Naive thymus-derived CD4-positive, alpha-beta T cell (primary cell): Measurements from ENCODE around the gene ICOSLG. TPM values are rescaled to one million over a fixed set of nuclear protein-coding genes. Genes with fewer than 3 reads are reported as not detected.
A peak's percentile ranks its signal among the peaks of the same experiment; 100 is the strongest.
"Not testable (repeated sequence)": the region's sequence is repeated elsewhere in the genome, so short reads cannot be mapped to it uniquely, and the experiment has no call there.

ENCODE experiments used
- ATAC-seq: fragments of 150-1000 bp; cut with Tn5 transposase; 2 replicates; pipeline ENCODE4 v1.10.0; 2021; ENCODE audit warnings: mild to moderate bottlenecking, moderate library complexity
- CTCF ChIA-PET: fragments of 350-600 bp; sonication (Branson Sonifier 250); formaldehyde crosslinking; loops from one replicate; lab custom pipeline; 2021; ENCODE audit warnings: antibody characterized with exemption; lab: Charles Lee
- POLR2A ChIA-PET: fragments of 350-600 bp; sonication (Branson Sonifier 250); formaldehyde crosslinking; loops from one replicate; lab custom pipeline; 2021; ENCODE audit warnings: antibody characterized with exemption, inconsistent platforms; lab: Charles Lee
- DNase-seq, 9 donors: peaks; one replicate each; pipeline versions ENCODE4 v3.0.0 to v3.0.0-alpha.2; 2020 to 2022; ENCODE audit warnings: mixed read lengths in 1 of 9
- H3K27ac ChIP-seq: one replicate; pipeline ENCODE4 v1.7.0; 2013; ENCODE audit warnings: mild to moderate bottlenecking, low read depth, low read length, moderate library complexity
- H3K27me3 ChIP-seq, 2 donors: one replicate each; pipeline ENCODE4 v1.7.0; 2013; ENCODE audit warnings: low read length in 2 of 2, mild to moderate bottlenecking in 2 of 2, moderate library complexity in 2 of 2; ENCODE audit not compliant: control insufficient read depth in 2 of 2, insufficient read depth in 2 of 2
- H3K36me3 ChIP-seq, 3 experiments: 1 replicate in 2 of 3; 2 replicates in 1 of 3; pipeline ENCODE4 v1.7.0; 2013; ENCODE audit warnings: low read length in 3 of 3, mild to moderate bottlenecking in 3 of 3, moderate library complexity in 1 of 3; ENCODE audit not compliant: insufficient read depth in 3 of 3, control insufficient read depth in 2 of 3
- H3K4me1 ChIP-seq, 2 donors: one replicate each; pipeline ENCODE4 v1.7.0; 2013; ENCODE audit warnings: low read length in 2 of 2, mild to moderate bottlenecking in 2 of 2, moderate library complexity in 1 of 2; ENCODE audit not compliant: control insufficient read depth in 2 of 2, insufficient read depth in 2 of 2
- H3K4me3 ChIP-seq: 2 replicates; pipeline ENCODE4 v1.7.0; 2013; ENCODE audit warnings: mild to moderate bottlenecking, low read length
- H3K9me3 ChIP-seq, 3 experiments: 1 replicate in 2 of 3; 2 replicates in 1 of 3; pipeline ENCODE4 v1.7.0; 2013; ENCODE audit warnings: low read length in 3 of 3; ENCODE audit not compliant: control insufficient read depth in 2 of 3
- H3K27ac Mint-ChIP-seq, 9 donors: one replicate each; pipeline ENCODE4 v1.8.0; 2020 to 2022; ENCODE audit warnings: mixed read lengths in 9 of 9, mild to moderate bottlenecking in 8 of 9, moderate library complexity in 5 of 9, inconsistent platforms in 2 of 9
- H3K27me3 Mint-ChIP-seq, 5 donors: one replicate each; pipeline ENCODE4 v1.8.0; 2021 to 2022; ENCODE audit warnings: mixed read lengths in 5 of 5, mild to moderate bottlenecking in 1 of 5
- H3K36me3 Mint-ChIP-seq, 5 donors: one replicate each; pipeline ENCODE4 v1.8.0; 2020 to 2022; ENCODE audit warnings: mixed read lengths in 5 of 5, mild to moderate bottlenecking in 3 of 5, inconsistent platforms in 1 of 5
- H3K4me1 Mint-ChIP-seq, 7 donors: one replicate each; pipeline ENCODE4 v1.8.0; 2020 to 2022; ENCODE audit warnings: mixed read lengths in 7 of 7, mild to moderate bottlenecking in 3 of 7, inconsistent platforms in 1 of 7
- H3K4me3 Mint-ChIP-seq, 10 donors: one replicate each; pipeline ENCODE4 v1.8.0; 2020 to 2022; ENCODE audit warnings: mild to moderate bottlenecking in 10 of 10, mixed read lengths in 10 of 10, moderate library complexity in 6 of 10, inconsistent platforms in 2 of 10
- H3K9me3 Mint-ChIP-seq, 11 donors: one replicate each; pipeline ENCODE4 v1.8.0; 2020 to 2022; ENCODE audit warnings: mixed read lengths in 11 of 11, mild to moderate bottlenecking in 4 of 11, inconsistent platforms in 1 of 11, moderate library complexity in 1 of 11
- intact Hi-C, 2 donors: fragments of 100-400 bp; cut with micrococcal nuclease; formaldehyde crosslinking; loops; one replicate each; pipeline ENCODE4 v1.15.1; 2023
- polyA plus RNA-seq, 2 donors: library from polyadenylated mRNA; unstranded; fragments of 300-500 nt; fragmentation: Illumina TruSeq; gene quantifications; one replicate each; pipeline ENCODE4 v1.2.3, GENCODE V29; 2021
- total RNA-seq, 6 experiments: library from RNA in 5 of 6; stranded (reverse) in 5 of 6; gene quantifications; 1 replicate in 5 of 6; 2 replicates in 1 of 6; pipeline ENCODE4 v1.2.3 and lab custom pipeline; 2021 to 2026

ICOSLG gene
- total and polyA plus RNA-seq, 7 experiments from 2014 or later: 0.45 to 20.4 (median 4.9) TPM

DNA sequence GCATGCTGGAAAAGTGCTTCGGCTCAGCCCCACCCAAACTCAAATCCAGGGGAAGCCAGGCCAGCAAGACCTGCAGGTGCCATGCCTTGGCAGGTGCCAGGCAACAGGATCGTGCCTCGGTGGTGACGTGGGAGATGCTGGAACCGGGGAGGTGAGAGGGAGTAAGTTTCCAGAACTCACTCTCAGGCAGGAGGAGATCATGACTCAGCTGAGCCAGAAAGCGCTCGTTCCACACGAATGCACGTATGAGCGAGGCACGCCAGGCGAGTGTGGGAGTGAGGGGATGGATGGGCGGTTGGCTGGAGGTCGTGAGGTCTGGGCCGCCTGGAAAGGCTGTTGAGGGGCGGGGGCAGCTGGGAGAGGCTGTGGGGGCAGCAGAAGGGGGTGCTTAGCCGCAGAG is 7.2 kb upstream of the ICOSLG start:
- POLR2A ChIA-PET, H3K36me3 Mint-ChIP-seq, H3K27me3 ChIP-seq, H3K27ac ChIP-seq, H3K4me1 ChIP-seq, H3K27ac Mint-ChIP-seq, H3K36me3 ChIP-seq, H3K4me1 Mint-ChIP-seq, H3K27me3 Mint-ChIP-seq, H3K4me3 ChIP-seq, ATAC-seq, H3K9me3 Mint-ChIP-seq, intact Hi-C loops, CTCF ChIA-PET, H3K4me3 Mint-ChIP-seq, H3K9me3 ChIP-seq, DNase-seq: not testable (repeated sequence)

GRCh38 chr21:44243980-44244379 is 3.2 kb upstream of the ICOSLG start:
- H3K4me1 ChIP-seq, H3K36me3 Mint-ChIP-seq, H3K4me3 Mint-ChIP-seq, H3K9me3 Mint-ChIP-seq, H3K27me3 ChIP-seq, H3K27me3 Mint-ChIP-seq, H3K4me3 ChIP-seq, CTCF ChIA-PET, H3K27ac ChIP-seq, H3K9me3 ChIP-seq, POLR2A ChIA-PET, H3K27ac Mint-ChIP-seq, DNase-seq, H3K4me1 Mint-ChIP-seq, H3K36me3 ChIP-seq, intact Hi-C loops: not testable (repeated sequence)
- ATAC-seq: peak; percentile 78

- H3K9me3 Mint-ChIP-seq, intact Hi-C loops, H3K9me3 ChIP-seq, H3K27ac Mint-ChIP-seq, DNase-seq, H3K27me3 ChIP-seq, H3K4me1 ChIP-seq, H3K4me3 Mint-ChIP-seq, H3K27me3 Mint-ChIP-seq, H3K27ac ChIP-seq, CTCF ChIA-PET, H3K4me3 ChIP-seq, POLR2A ChIA-PET, H3K36me3 Mint-ChIP-seq, H3K4me1 Mint-ChIP-seq, H3K36me3 ChIP-seq: not testable (repeated sequence)
- peak; percentile 49 for ATAC-seq
Observed at GRCh38 chr21:44241281-44241680, 538 bp upstream of the ICOSLG start.

DNA sequence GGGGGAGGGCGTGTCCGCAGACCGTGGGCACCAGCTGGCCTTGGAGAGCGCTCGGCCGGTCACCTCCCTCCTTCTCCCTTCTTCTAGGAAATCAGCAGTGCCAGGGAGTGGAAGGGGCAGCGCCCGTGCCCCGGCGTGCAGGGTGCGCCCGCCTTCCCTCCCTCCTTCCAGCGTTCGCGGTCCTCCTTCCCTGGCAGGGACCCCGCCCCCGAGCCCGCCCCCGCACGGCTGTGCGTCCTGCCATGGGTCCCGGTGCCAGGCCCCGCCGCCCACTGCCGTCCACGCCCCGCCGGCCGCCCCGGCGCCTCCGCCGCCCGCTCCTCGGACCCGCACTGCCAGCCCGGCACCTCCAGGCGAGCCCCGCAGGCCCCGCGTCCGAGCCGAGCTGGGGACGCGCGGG is 390 bp downstream of the ICOSLG start:
- H3K27ac ChIP-seq, H3K36me3 ChIP-seq, H3K9me3 Mint-ChIP-seq, H3K36me3 Mint-ChIP-seq, POLR2A ChIA-PET, H3K27ac Mint-ChIP-seq, H3K4me3 ChIP-seq, H3K4me1 Mint-ChIP-seq, H3K27me3 Mint-ChIP-seq, H3K4me1 ChIP-seq, H3K27me3 ChIP-seq, intact Hi-C loops, DNase-seq, H3K4me3 Mint-ChIP-seq, H3K9me3 ChIP-seq, CTCF ChIA-PET: not testable (repeated sequence)
- ATAC-seq: peak; percentile 29

- H3K4me3 ChIP-seq, H3K27ac ChIP-seq, H3K9me3 Mint-ChIP-seq, DNase-seq, H3K27ac Mint-ChIP-seq, intact Hi-C loops, H3K4me1 Mint-ChIP-seq, H3K36me3 ChIP-seq, H3K36me3 Mint-ChIP-seq, H3K27me3 ChIP-seq, H3K4me3 Mint-ChIP-seq, POLR2A ChIA-PET, H3K9me3 ChIP-seq, H3K27me3 Mint-ChIP-seq, H3K4me1 ChIP-seq, CTCF ChIA-PET, ATAC-seq: not testable (repeated sequence)
Observed at GRCh38 chr21:44229561-44229960, 11.2 kb downstream of the ICOSLG start.

DNA sequence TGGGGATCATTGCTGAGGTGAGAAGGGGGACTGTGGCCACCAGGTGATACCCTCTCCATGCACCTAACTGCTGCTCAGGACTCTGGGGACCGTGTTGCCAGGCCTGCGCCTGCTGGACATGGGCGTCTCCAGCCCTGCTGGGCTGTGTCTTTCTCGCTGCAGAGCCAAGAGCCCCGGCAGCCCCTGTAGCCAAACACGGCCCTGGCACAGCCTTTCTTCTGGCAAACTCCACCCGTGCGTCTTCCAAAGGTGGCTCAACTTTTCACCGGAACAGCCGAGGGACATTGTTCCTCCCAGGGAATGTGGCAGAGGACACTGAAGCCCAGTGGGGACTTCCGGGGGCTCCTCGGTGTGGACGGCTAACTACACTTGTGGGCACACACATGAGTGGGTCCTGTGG is 12.6 kb downstream of the ICOSLG start:
- H3K27ac Mint-ChIP-seq, H3K27me3 ChIP-seq, H3K27me3 Mint-ChIP-seq, H3K27ac ChIP-seq, H3K36me3 ChIP-seq, H3K4me1 Mint-ChIP-seq, DNase-seq, H3K4me3 Mint-ChIP-seq, POLR2A ChIA-PET, H3K9me3 Mint-ChIP-seq, ATAC-seq, CTCF ChIA-PET, H3K36me3 Mint-ChIP-seq, H3K9me3 ChIP-seq, intact Hi-C loops, H3K4me3 ChIP-seq, H3K4me1 ChIP-seq: not testable (repeated sequence)

DNA sequence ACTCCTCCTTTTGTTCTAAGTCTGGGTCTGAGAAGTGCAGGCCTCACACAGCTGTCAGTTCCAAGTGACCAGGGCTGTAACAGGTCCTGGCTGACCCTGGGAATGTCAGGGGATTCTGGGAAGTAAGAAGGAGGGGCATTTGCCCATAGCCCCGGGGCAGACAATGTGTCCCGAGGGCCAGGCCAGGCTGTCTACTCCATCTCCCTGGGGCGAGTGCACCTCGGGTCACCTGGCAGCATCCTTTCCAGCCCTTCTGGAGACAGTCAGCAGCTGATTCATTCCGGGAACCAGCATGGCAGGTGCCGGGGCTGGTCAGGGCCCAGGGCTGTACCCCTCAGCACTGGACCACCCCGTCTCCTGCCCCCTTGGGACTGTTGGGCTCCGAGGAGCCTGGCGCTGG is 13.1 kb downstream of the ICOSLG start:
- not testable (repeated sequence) for H3K9me3 Mint-ChIP-seq, DNase-seq

More for the DNA sequence above, 13.1 kb downstream of the ICOSLG start:
- ATAC-seq, H3K27ac Mint-ChIP-seq, POLR2A ChIA-PET, H3K4me3 ChIP-seq, H3K27me3 Mint-ChIP-seq, H3K4me1 ChIP-seq, CTCF ChIA-PET, H3K27ac ChIP-seq, intact Hi-C loops, H3K27me3 ChIP-seq, H3K36me3 Mint-ChIP-seq, H3K36me3 ChIP-seq, H3K4me3 Mint-ChIP-seq, H3K9me3 ChIP-seq, H3K4me1 Mint-ChIP-seq: not testable (repeated sequence)
